SK-N-SH (cell line): ENCODE data around the gene DNAH9.

Experiments used
- FOSL2 ChIP-seq: IDR thresholded peaks from 2 replicates; pipeline ENCODE4 v1.4.0; 2012; ENCODE audit warnings: low read depth, mild to moderate bottlenecking, moderate library complexity, borderline replicate concordance
- NFIC ChIP-seq: IDR thresholded peaks from 2 replicates; pipeline ENCODE4 v1.4.0; 2012; ENCODE audit warnings: borderline replicate concordance
- POLR2AphosphoS5 ChIP-seq: IDR thresholded peaks from 2 replicates; pipeline ENCODE4 v1.6.1; 2012; ENCODE audit warnings: low read depth, low read length
- RAD21 ChIP-seq: IDR thresholded peaks from 2 replicates; pipeline ENCODE4 v1.6.1; 2012; ENCODE audit warnings: mild to moderate bottlenecking, low read length
- YY1 ChIP-seq: IDR thresholded peaks from 2 replicates; pipeline ENCODE4 v1.4.0; 2012; ENCODE audit warnings: low read depth, mild to moderate bottlenecking
- ZBTB33 ChIP-seq: IDR thresholded peaks from 2 replicates; pipeline ENCODE4 v1.4.0; 2012; ENCODE audit warnings: low read depth, borderline replicate concordance
- TF ChIP-seq, protein P1 (sequence below): fragments of 200-600 bp; sonication (generic); IDR thresholded peaks from 2 replicates; pipeline ENCODE4 v1.6.1; 2017; ENCODE audit warnings: antibody characterized with exemption, mild to moderate bottlenecking, moderate library complexity
- TF ChIP-seq, protein P2 (sequence below): IDR thresholded peaks from 2 replicates; pipeline ENCODE4 v1.4.0; 2012; ENCODE audit warnings: low read depth

DNA sequence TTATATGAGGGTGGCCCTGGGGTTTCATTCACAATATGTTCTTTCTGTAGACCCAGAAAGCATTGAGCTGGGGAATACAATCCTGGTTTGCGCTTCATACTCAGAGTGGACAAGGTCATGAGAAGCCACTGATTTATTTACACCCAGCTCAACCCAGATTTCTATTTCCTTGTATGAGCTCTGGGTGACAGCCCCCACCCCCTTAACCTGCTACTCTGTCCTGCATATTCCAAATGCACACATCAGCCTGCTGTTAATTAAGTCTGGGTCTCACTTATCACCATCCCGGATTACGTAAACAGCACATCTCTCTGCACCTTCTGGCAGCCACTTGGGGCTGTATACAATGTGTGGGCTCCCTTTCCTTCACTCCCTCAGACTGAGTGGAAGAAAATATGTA, 102.4 kb downstream of the DNAH9 start:
- TF ChIP-seq, protein P1, sequence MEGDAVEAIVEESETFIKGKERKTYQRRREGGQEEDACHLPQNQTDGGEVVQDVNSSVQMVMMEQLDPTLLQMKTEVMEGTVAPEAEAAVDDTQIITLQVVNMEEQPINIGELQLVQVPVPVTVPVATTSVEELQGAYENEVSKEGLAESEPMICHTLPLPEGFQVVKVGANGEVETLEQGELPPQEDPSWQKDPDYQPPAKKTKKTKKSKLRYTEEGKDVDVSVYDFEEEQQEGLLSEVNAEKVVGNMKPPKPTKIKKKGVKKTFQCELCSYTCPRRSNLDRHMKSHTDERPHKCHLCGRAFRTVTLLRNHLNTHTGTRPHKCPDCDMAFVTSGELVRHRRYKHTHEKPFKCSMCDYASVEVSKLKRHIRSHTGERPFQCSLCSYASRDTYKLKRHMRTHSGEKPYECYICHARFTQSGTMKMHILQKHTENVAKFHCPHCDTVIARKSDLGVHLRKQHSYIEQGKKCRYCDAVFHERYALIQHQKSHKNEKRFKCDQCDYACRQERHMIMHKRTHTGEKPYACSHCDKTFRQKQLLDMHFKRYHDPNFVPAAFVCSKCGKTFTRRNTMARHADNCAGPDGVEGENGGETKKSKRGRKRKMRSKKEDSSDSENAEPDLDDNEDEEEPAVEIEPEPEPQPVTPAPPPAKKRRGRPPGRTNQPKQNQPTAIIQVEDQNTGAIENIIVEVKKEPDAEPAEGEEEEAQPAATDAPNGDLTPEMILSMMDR = no peak
- TF ChIP-seq ZBTB33 = no peak
- TF ChIP-seq NFIC = no peak
- TF ChIP-seq YY1 = no peak
- TF ChIP-seq, protein P2, sequence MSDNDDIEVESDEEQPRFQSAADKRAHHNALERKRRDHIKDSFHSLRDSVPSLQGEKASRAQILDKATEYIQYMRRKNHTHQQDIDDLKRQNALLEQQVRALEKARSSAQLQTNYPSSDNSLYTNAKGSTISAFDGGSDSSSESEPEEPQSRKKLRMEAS = no peak
- no peak for TF ChIP-seq FOSL2
- TF ChIP-seq RAD21 = no peak
- TF ChIP-seq POLR2AphosphoS5 = no peak
